A673 (cell line): Measurements from ENCODE around the gene DDR2. TPM values are rescaled to one million over a fixed set of nuclear protein-coding genes. Genes with fewer than 3 reads are reported as not detected.

Experiments
- BruUV-seq: library from RNA; stranded (reverse); fragments of 400-500 nt; replicated peaks from 2 replicates; lab custom pipeline; 2021; lab: Mats Ljungman, UMichigan
- CTCF ChIA-PET: fragments of 300-600 bp; sonication (Branson Sonifier 250); formaldehyde crosslinking; loops from one replicate; lab custom pipeline; 2022; ENCODE audit warnings: antibody characterized with exemption; lab: Charles Lee
- POLR2A ChIA-PET: fragments of 300-600 bp; sonication (Branson Sonifier 250); formaldehyde crosslinking; loops from one replicate; lab custom pipeline; 2022; ENCODE audit warnings: antibody characterized with exemption; ENCODE audit not compliant: low non-redundant PET; lab: Charles Lee
- DNase-seq: peaks from one replicate; pipeline ENCODE4 v3.0.0-alpha.2; 2015; ENCODE audit warnings: low spot score
- H3K27ac ChIP-seq: fragments of 200-600 bp; sonication (generic); 2 replicates; pipeline ENCODE4 v1.5.1; 2016; ENCODE audit warnings: mixed run types, low read depth, mild to moderate bottlenecking, mixed read lengths, antibody characterized with exemption, low read length; ENCODE audit not compliant: poor library complexity, severe bottlenecking
- H3K27me3 ChIP-seq: fragments of 200-600 bp; sonication (generic); replicated peaks from 2 replicates; pipeline ENCODE4 v1.6.1; 2017; ENCODE audit warnings: mixed run types, low read depth, mild to moderate bottlenecking, mixed read lengths, antibody characterized with exemption, low read length; ENCODE audit not compliant: insufficient read depth, poor library complexity
- H3K36me3 ChIP-seq: fragments of 200-600 bp; sonication (generic); 2 replicates; pipeline ENCODE4 v1.6.1; 2016; ENCODE audit warnings: mixed run types, mild to moderate bottlenecking, mixed read lengths, antibody characterized with exemption, low read length; ENCODE audit not compliant: insufficient read depth, poor library complexity, severe bottlenecking
- H3K4me1 ChIP-seq: fragments of 200-600 bp; sonication (generic); 2 replicates; pipeline ENCODE4 v1.6.1; 2017; ENCODE audit warnings: mixed run types, mild to moderate bottlenecking, mixed read lengths, antibody characterized with exemption, low read length; ENCODE audit not compliant: insufficient read depth, poor library complexity, severe bottlenecking
- H3K4me3 ChIP-seq: fragments of 200-600 bp; sonication (generic); 2 replicates; pipeline ENCODE4 v1.5.1; 2016; ENCODE audit warnings: low read depth, mixed run types, mild to moderate bottlenecking, mixed read lengths, low read length; ENCODE audit not compliant: poor library complexity, severe bottlenecking
- H3K9me3 ChIP-seq: fragments of 200-600 bp; sonication (generic); 2 replicates; pipeline ENCODE4 v1.6.1; 2016; ENCODE audit warnings: mixed run types, low read depth, mild to moderate bottlenecking, mixed read lengths, antibody characterized with exemption, low read length; ENCODE audit not compliant: poor library complexity, severe bottlenecking
- CTCF ChIP-seq: fragments of 300-800, 200-600 bp; sonication (generic); conservative IDR thresholded peaks from 2 replicates; pipeline ENCODE4 v1.5.1; 2017; ENCODE audit warnings: low read depth, mild to moderate bottlenecking, antibody characterized with exemption, low read length, moderate library complexity, mixed read lengths
- EZH2 ChIP-seq: fragments of 200-600 bp; sonication (generic); IDR thresholded peaks from 2 replicates; pipeline ENCODE4 v1.6.1; 2017; ENCODE audit warnings: borderline replicate concordance, low read depth, mild to moderate bottlenecking, mixed read lengths, antibody characterized with exemption, low read length; ENCODE audit not compliant: poor library complexity, severe bottlenecking
- intact Hi-C: fragments of 100-400 bp; cut with micrococcal nuclease; formaldehyde crosslinking; loops from one replicate; pipeline ENCODE4 v1.10.0; 2022; ENCODE audit not compliant: unreplicated experiment
- total RNA-seq: library from RNA; stranded (reverse); gene quantifications from 2 replicates; pipeline ENCODE4 v1.2.3, GENCODE V29; 2021

Gene DDR2
- total RNA-seq, 1 experiment from 2014 or later, result 121 TPM

- Histone ChIP-seq H3K36me3 (no peaks in the 10 kb centered on the region), H3K9me3 (no peaks in the 10 kb centered on the region), H3K4me3 (peak overlapping the region; percentile 71), H3K4me1 (peaks cover 47% of the 10 kb centered on the region), H3K27me3 (no peaks in the 10 kb centered on the region), H3K27ac (peak overlapping the region; percentile 89)
- CTCF ChIA-PET, result interaction anchor here (1.3 kb wide), 1 partner anchor 30 kb away, joined by 5 read pairs; no protein-coding TSS in a partner anchor
- intact Hi-C loops, result loop anchor here (2.0 kb wide), 1 partner anchor 30 kb away; no protein-coding TSS in a partner anchor
- TSS peak; percentile 80 for BruUV-seq
- no peak for TF ChIP-seq CTCF
- TF ChIP-seq EZH2, result no peak
- DNase-seq, result peak; percentile 42
- POLR2A ChIA-PET, result interaction anchor here (0.6 to 1.2 kb wide), 4 partner anchors 27 to 1532 kb away, joined by 3 to 4 read pairs (median 4); no protein-coding TSS in a partner anchor
Observed at GRCh38 chr1:162632698-162633080, 425 bp downstream of the DDR2 start.

- POLR2A ChIA-PET, result interaction anchor here (0.7 kb wide), 1 partner anchor 26 kb away, joined by 3 read pairs; no protein-coding TSS in a partner anchor
- intact Hi-C loops, result loop anchor here (2.0 kb wide), 1 partner anchor 30 kb away; no protein-coding TSS in a partner anchor
Observed at GRCh38 chr1:162633081-162633762, 958 bp downstream of the DDR2 start.

GRCh38 chr1:162635418-162635817, 3.2 kb downstream of the DDR2 start:
- Histone ChIP-seq H3K27me3 (no peaks in the 10 kb centered on the region), H3K4me3 (peak overlapping the region; percentile 71), H3K36me3 (peaks cover 5% of the 10 kb centered on the region), H3K4me1 (peaks cover 26% of the 10 kb centered on the region), H3K27ac (peak overlapping the region; percentile 89), H3K9me3 (no peaks in the 10 kb centered on the region)
- POLR2A ChIA-PET, result no interaction called here
- no TSS peak for BruUV-seq
- TF ChIP-seq EZH2 (no peak), CTCF (no peak)
- CTCF ChIA-PET, result no interaction called here
- intact Hi-C loops, result no loop called here
- no peak for DNase-seq

More at GRCh38 chr1:162633081-162633762, 958 bp downstream of the DDR2 start:
- Histone ChIP-seq H3K27ac (peak overlapping the region; percentile 89), H3K4me3 (peak overlapping the region; percentile 71), H3K27me3 (no peaks in the 10 kb centered on the region), H3K36me3 (no peaks in the 10 kb centered on the region), H3K9me3 (no peaks in the 10 kb centered on the region), H3K4me1 (peaks cover 44% of the 10 kb centered on the region)
- TF ChIP-seq EZH2 (no peak), CTCF (no peak; the same call in 1 of the 2 replicates)
- BruUV-seq, result no TSS peak
- CTCF ChIA-PET, result interaction anchor here (1.3 kb wide), 1 partner anchor 30 kb away, joined by 5 read pairs; no protein-coding TSS in a partner anchor
- DNase-seq, result peak; percentile 57
